Putamen (tissue), 1 donor: ENCODE measurements around the gene PRLR.

Experiments
- DNase-seq: peaks from one replicate; pipeline ENCODE4 v3.0.0-alpha.2; 2016; ENCODE audit warnings: low spot score

The PRLR gene

DNA sequence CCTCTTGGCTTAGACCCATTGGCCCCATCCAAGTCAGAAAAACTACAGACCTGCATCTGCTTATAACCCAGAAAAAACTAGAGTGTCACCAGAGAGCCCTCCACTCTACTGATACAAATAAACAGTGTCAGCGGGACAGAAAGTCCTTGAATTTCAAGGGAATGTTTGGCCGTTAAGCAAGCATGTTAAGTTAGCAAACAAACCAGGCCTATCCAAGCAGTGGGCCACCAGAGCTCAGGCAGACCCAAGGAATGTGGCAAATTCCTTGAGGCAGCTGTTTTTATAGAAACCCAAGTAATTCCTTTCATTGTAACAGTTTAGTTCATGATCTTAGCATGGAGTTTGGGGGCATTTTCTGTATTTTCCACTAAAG lies 70.9 kb downstream of the PRLR start:
- no peak for DNase-seq

DNA sequence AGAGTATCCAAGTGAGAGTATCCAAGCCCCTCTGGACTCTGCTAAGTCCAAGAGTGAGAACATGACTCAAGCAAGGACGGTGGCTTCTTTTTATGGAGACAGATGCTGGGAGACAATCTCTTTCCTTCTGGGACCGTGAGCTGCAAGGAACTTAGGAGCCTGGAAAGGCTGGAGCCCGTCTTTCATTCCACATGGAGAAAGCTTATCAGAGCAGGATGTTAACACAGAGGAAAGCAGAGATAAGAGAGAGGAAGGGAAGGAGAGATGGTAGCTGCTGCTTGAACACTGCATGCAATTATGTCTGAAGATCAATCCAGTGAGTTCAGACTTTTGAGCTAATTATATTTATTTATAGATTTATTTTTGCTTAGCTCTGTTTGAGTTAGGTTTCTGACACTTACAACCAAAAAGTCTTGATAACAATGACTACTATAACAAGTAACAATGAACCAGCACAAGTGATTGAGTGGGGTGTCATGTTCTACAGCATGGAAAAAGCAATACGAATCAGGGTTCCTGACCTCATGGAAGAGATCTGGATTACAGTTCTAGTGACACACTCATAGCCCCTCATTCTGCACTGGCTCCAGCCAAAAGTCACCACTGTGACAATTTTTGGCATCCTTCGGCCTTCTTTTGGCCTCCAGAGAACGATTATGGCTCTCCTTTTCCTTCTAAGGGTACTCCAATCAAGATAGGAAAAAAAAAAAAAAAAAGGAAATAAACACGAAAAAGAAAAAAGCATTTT lies 71.5 kb downstream of the PRLR start:
- DNase-seq = no peak

DNA sequence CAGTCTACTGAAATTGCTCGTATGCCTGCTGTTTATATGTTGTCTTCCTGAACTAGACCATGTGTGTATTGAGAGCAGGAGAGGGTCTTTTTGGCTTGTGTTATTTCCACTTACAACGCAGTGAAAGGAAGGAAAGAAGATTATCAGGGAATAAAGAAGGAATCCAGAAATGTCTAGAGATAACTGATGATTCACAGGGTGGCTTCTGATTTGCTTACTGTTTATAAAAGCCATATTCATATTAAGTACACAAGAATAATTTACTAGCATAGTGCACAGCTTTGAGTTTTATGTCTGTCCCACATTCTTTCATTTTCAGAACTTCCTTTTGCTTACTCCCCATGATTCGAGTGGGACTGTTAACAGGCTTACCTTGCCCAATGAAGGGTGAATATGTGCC lies 72.1 kb downstream of the PRLR start:
- DNase-seq = no peak

DNA sequence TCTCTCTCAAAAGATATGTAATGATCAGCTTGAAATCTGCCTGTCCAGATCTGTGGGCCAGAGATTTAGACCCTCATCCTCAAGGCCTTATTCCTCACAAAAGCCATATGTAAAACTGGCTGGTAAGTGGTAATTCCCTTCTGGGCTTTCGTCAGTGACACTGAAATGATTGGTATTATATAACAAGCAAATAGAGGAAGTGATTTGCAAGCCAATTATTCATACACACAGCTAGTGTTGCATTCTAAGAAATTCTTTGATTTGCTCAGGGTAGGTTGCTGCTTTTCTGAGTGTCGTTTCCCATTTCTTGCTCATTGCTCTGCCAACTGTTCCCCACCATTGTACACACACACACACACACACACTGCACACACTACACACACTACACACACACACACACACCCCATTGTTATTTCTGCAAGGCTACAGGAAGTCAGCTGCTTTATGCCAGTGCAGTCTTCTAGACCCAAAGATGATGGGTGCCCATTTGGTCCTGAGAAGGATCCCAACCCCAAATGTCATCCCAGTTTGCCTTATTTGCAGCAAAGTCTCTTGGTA lies 76.8 kb downstream of the PRLR start:
- DNase-seq = no peak

DNA sequence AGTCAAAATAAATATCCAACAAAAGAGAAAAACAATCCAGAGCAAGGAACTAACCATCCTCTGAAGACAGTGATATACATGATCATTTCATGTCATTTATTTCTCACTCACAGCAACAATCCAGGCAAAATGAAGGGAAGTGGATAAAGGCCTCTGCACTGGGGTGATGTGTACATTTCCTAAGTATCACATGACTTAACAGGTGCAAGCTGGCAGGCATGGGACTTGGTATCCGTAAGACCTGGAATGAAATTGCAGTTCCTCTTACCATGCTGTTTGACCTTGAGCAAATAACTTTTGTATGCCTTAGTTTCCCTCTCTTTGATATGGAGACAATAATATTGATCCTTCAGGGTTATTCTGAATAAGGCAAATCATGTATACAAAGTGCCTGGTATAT lies 77.6 kb downstream of the PRLR start:
- DNase-seq = no peak

DNA sequence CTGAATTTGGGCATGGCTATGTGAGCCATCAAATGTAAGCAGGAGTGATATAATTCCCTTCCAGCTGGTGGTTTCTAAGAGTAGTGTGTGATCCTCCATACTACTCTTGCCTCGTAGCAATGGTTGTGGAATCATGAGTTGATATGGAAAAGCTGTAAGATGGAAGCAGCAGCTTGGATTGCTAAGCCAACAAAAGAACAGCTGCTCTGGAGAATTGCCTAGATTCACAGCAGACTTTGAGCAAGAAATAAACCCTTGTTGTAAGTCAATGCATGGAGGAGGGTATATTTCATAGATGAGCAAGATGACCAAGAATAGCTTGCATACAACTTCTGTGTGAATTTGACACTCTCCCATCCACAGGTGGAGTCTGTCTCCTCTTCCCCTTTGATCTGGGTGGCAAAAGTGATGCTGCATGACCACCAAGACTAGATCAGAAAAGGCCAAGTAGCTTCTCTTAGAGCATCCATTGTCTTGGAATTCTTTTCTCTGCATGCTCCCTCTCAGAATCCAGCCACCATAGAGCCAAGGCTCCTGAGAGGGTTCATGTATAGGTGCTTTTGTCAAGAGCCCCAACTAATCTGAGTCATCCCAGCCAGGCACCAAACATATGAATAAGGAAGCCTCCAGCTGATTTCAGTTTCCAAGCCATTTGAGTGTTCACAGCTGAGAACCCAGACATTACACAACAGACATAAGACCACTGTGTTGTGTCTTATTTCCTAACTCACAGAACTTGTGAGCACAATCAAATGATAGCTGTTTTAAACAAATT lies 79.0 kb downstream of the PRLR start:
- DNase-seq = no peak

DNA sequence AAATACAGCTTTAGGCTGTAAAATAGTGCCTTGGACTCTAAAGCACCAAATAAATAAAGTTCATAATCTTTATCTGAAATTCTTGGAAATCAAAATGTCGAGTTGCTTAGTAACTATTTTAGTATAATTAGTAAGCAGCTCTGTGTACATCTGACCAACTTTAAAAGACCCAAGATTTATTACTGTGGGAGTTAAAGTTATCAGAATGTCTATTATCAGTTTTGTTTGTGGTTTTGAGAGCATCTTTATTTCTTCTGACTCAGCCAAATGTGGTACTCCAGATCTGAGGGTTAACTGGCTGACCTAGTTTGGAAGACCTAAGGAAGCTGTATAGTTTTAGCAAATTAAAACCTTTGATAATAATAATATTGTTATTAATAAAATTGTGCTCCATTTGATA lies 81.2 kb downstream of the PRLR start:
- no peak for DNase-seq

DNA sequence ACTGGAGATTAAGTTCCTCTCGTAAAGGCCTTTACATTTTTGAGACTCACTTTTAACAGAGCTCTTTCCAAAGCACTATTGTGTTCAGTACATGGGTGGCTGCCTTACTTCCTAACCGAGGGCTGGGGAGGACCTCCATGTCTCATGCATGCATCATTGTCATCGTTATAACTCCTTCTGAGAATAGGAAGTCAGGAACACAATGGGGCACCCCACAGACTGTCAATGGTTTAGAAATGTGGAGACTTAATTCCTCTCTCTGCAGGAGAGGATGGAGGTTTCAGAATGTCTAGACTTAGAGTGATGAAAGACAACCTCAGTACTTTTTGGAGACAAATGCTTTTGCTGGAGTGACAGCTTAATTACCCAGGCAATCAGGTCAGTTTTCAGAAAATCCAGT lies 83.9 kb downstream of the PRLR start:
- DNase-seq = no peak

DNA sequence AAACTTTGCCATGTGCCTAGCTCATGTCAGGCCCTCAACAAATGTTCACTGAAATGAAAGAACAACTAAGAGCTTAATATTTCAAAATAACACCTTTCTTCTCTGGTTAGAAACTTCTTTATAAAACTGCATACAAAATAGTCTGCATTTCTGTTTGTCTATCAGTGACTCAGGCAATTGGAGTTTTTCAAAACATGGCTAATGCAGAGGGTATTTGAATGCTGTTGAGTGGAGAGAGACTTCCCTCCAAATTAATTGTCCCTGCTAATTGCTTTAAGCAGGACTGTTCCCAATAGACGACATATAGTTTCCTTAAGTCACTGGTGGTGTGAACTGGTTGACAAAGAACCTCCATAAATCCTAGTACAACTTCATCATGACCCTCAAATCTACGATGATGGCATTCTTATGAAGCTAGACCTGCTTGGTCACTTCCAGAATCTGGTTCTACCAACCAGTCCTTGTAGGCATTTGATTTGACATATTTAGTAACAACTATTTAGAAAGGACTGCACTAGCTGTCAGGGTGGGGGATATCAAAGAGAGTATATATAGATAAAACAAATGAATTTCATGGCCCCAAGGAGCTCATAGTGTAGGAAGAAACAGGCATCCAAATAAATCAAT lies 84.5 kb downstream of the PRLR start:
- DNase-seq = no peak

DNA sequence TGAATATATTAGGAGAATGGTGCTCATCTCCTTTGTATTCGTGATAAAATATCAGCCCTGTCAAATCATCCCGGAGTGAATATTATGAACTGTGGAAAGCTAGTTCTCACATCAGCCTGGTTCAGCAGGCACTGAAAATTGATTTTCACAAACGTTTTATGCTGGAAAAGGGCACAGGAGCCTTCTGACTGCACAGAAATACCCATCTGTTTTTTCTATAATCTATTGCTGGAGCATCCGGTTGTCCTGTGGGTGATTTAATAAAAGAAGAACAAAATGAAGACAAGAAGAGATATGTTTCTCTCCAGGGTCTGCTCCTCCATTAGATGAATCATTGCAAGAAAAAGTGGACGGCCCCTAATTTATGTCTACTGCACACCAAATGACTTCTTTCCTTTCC lies 85.3 kb downstream of the PRLR start:
- DNase-seq = no peak

DNA sequence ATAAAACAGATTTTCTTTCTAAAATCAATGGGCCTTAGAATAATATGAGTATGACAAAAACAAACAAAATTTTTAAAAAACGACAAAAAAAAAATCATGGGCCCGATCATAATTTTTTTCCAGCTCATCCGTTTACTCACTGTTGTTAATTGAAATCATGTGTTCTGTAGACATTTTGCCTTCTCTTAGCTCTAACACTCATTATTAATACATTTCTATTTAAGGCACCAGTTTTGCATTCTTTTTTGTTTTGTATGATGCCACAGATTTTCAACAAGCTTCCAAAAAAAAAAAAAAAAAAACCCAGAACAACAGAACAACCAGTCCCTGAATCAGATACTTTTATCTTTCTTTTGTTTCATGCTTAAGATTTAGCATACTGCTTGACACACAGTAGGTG lies 86.4 kb downstream of the PRLR start:
- no peak for DNase-seq

DNA sequence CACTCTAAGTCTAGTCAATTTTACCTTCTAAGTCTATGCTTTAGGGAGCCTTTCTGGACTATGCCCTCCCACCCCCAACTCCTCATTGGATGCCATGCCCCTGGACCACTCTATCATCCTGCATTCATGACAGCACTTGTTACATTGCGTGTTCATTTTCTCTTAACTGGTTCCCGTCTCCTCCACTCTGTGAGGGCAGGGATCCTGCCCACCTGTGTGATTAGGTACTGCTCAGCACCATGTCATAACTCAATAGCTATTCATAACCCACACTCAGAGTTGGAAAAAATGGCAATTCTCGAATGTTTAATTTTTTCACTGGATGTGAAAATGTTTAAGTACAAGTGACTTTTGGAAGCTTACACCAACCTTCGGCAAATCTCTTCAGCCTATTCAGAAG lies 88.5 kb downstream of the PRLR start:
- DNase-seq = no peak

DNA sequence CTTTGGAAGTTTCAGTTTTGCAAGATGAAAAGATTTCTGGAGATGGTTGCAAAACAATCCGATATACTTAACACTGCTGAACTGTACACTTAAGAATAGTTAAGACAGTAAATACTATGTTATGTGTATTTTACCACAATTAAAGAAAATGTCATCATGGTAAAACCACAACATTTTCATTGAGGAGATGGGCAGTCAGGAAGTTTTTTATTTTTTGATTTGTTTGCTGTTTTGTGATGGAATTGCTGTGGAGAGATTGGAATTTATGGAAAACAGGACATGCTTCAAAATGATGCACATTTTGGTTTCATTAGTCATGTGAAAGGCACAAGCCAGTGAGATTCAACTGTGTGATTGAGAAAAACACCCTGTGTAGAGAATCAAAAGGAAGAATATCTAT lies 92.1 kb downstream of the PRLR start:
- DNase-seq = no peak

DNA sequence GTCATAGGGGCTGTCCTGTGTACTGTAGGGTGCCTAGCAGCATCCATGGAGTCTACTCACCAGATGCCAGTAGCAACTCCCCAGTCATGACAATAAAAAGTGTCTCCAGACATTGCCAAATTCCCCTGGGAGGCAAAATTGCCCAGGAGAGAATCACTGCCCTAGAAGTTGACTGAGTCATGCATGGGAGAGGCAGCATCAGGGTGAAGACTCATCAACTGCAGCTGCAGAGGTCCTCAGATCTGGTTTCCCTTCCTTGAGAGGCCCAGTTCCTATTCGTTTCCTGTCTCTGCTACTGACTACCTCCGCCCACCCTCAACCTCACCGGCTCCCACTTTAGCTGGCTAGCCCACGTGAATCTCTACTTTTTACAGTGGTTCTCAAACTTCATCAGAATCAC lies 93.9 kb downstream of the PRLR start:
- DNase-seq = no peak

DNA sequence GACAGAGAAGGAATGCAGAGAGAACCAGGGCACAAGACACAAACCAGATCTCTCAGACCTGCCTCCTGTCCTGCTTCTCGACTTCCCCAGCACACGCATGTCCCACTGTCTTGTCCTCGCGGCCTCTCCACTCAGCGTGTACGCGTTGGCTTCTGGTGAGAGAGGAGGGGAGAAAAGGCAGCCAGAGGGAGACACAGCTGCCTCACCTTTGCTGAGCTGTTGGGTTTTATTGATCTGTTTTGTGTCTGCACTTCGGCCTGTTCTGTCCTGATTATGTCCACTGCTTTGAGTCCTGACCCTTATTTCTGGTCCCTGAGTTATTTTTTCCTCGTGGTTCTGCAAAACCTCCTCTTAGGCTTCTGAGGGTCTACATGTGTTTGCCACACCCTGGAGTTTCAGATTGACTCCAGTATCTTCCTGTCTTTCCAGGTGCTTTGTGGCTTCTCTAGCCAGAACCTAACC lies 95.0 kb downstream of the PRLR start:
- DNase-seq = no peak

DNA sequence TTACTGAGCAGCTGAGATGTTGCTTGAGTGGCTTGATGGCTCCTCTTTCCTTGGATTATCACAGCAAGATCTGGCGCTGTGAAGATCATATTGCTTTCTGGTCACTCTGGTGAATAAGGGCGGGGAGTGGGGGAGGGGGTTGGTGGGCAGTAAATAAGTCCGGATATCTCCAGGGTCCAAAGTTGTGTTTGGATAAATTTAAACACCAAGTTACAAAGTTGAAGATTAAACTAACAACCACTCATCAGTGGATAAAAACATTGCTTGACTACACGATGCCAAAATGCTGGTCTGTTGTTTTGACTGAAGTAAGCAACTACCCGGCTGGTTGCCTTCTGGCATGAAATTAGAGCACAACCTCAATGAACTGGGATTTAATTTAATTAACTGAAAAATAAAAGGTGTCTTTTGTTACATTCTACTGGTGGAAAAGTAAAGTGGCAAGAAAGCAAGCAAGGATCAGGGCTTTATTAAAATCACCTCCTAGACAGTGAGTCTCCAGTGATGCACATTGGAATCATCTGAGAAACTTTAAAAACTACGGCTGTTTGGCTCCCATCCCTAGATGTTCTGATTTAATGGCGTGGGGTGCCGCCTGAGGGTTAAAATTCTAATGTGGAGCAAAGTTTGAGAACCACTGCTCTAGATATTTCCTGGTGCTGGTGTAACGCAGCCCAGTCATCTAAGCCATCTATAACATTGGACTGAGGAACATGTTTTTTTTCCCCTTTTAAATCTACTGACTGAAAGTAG lies 95.8 kb downstream of the PRLR start:
- DNase-seq = no peak

DNA sequence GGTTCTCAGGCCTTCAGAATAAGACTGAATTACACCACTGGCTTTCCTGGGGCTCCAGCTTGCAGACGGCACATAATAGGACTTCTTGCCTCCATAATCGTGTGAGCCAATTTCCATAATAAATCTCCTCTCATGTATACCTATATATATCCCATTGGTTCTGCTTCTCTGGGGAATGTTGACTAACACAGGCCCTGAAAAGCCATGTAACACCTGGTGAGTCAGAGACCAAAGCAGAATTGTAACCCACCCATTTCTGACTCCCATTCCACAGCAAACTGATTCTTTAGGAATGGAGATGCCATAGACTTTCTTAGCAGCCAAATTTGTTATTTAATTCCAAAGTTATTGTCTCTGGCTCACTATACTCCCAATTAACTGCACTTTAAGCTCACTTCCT lies 97.1 kb downstream of the PRLR start:
- DNase-seq = no peak

DNA sequence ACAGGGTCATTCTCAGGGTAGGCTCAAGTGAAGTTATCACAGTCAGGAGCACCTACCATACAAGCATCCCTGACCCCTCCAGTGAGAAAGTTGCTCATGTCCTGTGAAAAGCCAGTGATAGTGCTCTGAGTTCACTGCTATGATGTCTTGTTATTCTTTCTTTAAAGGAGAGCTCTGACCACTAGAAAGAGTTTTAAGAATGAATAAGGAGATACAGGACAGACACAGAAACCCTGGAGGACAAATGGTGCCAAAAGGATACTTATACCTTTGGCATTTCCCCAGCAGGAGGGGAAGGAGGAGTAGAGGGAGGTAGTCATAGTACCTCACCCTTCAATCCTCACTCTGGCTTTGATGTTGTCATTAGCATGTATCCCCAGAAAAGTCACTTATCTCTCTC lies 98.6 kb downstream of the PRLR start:
- DNase-seq = no peak

DNA sequence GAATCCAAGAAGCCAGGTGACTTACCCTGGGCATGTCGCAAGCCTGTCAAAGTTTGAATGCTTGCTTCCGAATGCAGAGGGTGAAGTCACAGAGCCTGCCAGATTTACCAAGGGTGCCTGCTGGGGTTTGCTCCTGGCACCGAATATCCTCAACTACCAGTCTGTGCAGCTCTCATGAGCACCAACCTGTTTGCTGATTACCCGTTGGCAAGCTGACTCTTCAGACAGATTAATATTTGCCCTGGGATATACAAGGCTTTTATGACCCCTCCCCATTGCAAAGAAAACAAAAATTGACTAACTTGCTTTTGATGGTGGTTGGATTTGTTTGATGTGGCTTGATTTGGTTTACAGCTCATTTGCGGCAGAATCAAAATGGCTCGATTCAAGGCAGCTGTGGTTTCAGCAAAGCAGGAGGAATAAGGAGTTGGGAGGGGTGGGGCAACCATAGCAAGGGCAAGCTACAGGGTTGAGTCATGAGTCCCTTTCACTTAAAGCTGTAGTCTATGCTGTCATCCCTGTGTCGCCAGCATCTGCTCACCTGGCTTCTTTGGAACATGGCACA lies 100.3 kb downstream of the PRLR start:
- no peak for DNase-seq

DNA sequence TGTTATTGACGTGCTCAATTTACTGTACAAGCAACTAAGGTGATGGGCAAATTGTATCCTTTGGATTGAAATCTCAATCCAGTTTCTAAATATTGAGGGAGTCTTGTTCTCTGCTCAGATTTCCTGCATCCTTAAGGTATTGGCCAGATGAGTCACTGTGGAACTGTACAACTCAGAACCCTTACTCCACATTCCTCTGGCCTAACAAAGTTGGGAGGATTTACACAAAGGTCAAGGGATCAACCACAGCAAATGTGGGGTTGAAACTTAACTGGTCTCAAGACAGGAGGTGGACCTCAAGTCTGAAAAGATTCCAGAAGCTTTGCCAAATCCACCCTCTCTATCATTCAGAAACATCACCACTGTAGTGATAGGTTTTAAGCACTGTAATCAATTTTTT lies 101.0 kb downstream of the PRLR start:
- DNase-seq = no peak

DNA sequence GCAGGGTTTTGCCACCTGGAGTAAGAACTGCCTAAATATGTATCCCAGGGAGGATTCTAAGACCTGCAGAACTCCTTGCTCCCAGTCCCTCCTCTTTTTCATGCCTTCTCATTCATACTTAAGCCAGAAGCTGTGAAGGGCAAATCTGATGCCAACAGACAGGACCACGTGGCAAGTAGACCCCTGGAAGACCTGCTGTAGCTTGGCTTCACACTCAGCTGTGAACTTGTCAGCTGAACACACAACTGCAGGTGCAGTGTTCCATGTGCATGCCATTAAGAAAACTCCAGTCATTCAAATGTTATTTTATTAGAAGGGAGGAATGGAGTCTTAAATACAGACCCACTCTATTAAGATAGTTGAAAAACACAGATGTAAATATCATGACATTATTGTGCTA lies 103.3 kb downstream of the PRLR start:
- no peak for DNase-seq

DNA sequence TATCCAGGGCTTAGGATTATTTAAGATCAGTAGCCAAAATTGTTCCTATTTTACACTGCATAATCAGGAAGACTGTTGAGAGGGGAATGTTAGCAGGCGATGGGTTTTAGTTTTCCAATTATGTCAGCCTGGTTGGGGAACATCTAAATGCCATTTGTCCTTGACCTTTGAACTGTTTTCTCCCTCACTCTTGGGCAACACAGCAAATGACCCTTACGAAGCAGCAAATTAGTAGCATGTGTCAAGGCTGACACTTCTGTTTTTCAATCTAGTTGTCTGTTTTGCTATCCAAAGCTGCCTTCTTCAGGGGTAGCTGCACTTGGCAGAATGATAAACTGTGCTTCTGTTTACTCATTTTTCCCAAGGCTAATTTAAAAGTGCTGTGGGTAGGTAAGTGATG lies 104.5 kb downstream of the PRLR start:
- no peak for DNase-seq
